HG03457 (cell line): ENCODE data around the gene INAFM2.

Source experiments
- ATAC-seq: cut with Tn5 transposase; IDR thresholded peaks from one replicate; pipeline ENCODE4 v1.9.1; 2021; ENCODE audit warnings: moderate number of reproducible peaks; ENCODE audit not compliant: unreplicated experiment

INAFM2 gene

DNA sequence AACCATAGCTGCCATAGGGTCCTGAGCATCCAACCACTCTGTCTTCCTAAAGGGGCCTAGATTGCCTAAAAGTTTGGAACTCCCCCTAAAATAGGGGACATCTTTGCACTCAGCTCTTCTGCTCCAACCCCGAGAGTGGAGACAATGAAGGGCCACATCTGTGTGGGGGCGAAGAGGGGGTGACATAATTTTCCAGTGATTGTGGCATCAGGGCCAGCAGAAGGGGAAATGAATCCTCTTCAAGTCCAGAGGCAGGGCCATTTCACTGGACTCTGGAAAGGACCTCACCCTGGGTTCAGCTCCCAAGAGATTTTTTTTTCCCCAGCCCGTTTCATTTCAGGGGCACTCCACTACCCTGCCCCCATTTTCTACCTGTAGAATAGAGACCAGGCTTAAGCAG lies 36.0 kb upstream of the INAFM2 start:
- no peak for ATAC-seq

DNA sequence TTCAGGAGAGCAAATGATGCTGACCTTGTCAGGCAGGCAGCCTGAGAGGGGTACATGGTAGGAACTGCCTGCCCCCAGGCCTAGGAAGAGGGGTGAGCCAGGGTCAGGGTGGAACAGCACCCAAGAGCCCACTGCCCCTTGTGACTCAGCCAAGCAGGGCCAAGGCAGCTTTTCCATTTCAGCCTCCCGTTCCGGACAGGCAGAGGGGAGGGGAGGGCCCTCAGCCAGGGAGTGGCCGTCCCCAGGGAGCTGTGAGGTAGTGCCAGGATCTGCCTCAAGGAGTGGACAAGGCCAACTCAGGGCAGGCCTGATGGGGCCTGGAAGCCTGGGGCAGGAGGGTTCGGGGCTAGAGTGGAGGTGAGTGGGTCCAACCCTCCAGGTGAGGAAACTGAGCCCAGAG lies 35.5 kb upstream of the INAFM2 start:
- ATAC-seq = no peak

DNA sequence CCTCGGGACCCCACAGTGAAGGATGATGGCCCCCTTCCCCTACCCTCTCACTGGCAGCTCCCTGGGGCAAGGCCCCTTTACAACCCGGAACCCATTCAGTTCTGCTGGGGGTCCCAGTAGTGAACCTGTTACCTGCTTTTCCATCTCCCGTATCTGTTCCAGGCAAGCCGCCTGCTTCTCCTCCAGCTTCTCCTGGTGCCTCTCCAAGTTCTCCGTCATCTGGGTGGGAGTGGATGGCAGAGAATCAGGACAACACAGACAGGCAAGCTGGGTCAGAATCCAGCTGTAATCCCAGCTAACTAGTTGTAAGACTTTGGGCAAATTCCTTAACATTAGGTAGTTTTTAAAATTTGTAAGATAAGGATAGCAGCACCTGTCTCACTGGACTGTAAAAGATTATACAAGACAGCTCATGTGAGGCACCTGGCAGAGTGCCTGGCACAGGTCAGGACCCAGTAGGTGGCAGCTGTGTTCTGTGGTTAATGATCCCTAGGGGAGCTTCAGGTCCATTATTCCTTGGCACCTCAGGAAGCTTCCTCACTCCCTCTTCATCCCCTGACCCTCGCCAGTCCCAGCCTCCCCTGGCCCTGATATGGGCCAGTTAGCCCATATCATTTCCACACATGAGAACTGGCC lies 34.2 kb upstream of the INAFM2 start:
- ATAC-seq = no peak

DNA sequence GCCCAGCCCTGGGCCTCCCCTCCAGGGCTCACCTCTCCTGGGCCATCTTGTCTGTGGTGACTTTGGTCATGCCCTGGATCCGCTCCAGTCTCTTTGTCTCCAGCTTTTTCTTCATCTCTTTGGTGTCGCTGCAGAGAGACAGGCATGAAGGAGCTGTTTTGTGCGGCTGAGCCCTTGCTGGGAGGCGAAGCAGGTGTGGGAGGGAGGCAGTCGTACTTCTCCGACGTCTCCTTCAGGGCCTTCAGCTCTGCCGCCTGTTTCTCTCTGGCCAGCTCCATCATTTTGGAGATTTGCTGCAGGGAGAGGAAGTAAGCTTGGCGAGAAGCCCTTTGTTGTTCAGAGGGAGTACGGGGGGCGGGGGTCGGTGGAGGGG lies 33.0 kb upstream of the INAFM2 start:
- no peak for ATAC-seq

DNA sequence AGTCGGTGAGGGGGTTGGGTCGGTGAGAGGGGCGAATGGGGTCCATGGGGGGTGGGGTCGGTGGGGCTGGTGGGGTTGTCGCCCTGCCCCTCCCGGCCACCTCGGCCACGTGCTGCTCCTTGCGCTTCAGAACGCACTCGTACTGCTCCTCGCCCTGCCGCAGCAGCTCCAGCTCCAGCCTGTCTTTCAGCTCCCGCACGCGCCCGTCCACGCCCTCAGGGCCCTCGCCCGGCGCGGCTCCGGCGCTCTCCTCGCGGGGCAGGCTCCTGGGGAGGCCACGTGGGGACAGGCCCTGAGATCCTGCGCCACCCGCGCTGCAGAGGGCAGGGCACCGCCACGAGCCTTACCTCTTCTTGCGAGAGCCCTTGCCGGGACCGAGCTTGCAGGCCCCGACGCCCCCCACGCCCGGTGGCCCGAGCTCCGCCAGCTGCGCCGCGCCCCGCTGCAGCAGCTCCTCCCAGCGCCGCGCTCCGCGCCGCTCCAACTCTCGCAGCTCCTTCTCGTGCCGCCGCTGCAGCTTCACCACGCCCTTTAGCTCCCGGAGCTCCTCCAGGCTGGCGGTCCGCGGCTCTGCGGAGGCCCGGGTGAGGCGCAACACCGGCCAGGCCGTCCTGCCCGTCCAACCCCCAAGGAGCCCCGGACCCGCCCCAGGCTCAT lies 32.4 kb upstream of the INAFM2 start:
- ATAC-seq = no peak

DNA sequence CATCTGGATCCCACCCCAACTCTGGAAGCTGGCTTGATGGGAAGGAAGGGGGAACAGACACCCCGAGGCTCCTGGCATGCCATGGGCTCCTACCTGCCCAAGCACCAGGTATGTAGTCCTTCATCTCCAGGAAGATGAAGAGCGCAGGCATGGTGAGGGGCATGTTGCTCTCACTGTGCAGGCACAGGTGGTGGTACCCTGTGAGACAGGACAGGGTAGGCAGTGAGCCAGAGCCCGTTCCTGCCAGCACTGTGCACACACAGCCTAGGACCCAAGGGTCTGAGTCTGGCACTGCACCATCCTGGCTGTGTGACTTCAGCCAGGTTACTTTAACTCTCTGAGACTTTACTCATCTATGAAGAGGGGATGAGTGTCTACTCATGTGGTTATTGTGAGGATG lies 31.2 kb upstream of the INAFM2 start:
- ATAC-seq = no peak

DNA sequence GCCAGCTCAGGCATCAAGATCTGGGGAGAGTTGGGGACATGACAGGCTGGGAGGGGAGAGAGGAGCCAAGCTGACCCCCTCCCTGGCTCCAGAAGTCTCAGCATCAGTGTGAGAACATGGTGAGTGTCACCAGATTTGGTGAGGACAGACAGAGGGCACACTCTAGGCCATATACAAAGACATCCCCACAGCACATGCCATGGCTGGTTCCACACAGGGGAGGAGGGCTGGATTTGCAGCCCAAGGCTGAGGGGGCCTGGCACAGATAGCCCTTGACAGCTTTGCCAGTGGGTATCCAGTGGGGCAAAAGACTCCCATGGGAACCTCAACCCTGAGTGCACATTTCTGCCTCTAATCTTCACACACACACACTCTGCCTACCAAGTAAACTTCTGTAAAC lies 30.5 kb upstream of the INAFM2 start:
- no peak for ATAC-seq

DNA sequence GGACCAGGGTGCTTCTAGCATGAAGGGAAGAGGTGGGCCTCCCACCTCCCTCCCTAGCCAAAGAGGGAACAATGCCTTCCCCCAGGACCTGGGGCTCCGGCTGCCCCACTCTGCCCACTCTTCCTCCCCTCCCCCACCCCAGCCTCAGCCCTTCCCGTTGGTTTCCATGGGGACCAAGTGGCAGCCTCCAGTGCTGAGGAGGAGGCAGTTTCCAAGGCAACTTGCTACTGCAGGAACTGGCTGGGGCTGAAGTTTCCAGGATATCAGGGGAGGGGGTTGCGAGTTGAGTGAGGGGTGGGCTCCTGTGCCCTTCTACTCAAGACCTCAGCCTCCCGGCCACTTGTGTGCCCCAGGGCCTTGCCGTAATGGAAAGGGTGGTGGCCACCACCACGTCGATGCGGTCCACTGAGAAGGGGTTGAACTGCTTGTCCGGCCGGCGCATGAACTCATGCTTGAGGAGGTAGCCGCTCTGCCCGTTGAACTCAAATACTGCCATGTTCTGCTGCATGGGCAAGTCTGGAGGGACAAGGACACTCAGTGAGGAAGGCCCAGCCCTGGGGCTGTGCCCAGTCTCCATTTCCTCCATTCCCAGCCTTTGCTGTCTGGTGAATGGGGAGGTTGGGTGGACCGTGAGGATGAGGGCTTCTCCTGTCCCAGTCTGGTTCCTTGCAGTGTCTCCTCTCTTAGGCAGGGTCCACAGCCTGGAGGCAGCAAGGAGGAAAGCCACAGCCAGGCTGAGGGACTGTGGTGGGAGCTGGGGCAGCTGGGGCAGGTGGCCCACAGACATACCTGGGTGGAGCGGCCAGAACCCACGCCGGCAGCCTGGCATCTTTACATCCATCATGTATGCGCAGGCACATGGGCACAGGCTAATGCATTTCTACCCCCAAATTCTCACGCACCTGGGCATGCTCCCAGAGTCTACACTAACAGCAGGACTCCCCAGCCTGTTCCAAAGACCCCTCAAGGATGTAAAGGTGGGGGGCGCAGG lies 29.3 kb upstream of the INAFM2 start:
- no peak for ATAC-seq

DNA sequence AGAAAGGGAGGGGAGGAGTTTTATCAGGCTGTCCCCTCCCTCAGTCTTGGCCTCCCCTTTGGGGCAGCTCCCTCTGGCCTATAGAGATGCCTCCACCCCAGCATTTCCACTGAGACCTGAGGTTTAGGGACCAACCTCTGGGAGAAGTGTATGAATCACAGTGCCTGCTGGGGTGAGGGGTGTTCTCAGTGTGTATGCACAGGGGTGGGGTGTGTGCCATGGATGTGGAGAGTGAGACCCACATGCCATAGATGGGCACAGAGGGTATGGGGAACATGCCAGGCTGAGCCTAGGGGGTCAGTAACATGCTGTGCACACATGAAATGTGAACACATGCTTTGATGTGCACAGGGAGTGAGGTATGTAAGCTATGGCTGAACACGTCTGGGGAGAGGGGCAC lies 28.2 kb upstream of the INAFM2 start:
- ATAC-seq = no peak

DNA sequence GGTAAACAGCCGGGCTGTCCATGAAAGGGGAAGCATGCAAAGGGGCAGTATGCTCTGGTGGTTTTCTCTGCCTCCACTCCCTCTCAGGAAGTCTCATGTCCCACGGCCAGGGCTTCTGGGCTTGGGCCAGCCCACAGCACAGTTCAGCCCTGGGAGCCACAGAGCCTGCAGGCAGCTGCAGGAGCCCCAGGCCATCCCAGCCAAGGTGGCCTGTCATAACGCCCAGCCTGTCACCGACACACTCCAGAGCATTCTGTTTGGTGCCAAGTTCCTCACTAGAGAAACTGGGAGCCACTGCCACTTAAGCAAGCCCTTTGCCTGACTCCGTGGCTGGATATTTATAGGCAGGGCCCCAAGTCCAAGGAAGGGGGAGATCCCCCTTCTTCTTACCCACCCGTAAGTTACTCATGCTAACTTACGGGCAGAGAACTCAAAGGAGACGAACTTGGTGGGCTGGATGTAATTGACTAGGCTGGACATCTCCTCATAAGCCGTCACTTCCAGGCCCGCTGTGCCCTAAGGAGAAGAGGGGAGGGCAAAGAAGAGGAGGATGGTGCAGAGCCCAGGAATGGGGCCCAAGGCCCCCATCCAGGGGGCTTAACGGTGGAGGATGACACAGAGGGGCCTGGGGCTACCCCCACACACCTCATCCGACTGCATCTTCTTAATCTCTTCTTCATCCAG lies 27.5 kb upstream of the INAFM2 start:
- ATAC-seq = no peak

DNA sequence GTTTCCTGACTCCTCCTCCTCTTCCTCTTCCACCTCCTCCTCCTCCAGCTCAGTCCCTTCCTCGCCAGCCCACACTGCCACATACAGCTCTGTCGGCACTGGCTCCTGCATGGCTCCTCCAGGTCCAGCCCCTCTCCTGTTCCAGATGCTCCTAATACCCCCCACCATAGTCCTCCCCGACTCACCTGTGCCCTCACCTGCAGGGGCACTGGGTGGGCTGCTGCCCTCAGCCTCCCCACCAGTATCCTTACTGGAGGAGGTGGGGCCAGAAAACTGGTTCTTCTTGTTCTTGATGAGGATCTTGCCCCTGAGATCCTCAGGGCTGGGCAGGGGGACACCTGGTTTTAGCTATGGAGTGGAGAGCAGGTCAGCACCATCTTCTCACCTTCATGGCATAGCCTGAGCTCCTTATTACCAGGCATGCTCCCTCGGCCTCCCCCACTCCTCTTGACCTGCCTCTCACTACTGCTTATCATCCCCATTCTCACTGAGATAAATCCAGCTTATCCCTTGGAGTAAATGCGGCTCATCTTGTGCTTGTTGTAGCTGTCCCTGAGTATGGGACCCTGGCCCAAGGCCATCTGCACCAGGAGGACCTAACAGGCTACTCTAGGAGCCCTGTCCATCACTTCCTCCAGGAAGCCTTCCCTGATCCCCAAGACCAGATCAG lies 26.8 kb upstream of the INAFM2 start:
- no peak for ATAC-seq

DNA sequence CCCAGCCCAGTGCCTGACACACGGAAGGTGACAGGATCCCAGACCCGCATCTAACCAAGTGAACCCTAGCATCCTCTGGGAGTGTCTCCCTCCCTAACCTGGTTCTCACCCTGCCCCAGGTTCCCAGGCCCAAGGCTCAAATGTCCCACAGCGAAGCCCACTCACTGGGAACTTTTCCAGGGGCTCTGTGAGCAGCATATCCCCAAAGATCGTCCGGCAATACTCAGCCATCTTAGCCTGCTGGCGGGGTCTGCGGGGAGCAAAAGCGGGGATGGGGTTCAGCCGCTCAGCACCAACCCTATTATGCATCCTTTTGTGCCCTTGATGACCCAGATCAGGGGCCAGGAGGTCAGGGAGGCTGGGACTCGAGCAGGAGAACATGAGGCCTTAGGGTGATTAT lies 26.1 kb upstream of the INAFM2 start:
- ATAC-seq = no peak

DNA sequence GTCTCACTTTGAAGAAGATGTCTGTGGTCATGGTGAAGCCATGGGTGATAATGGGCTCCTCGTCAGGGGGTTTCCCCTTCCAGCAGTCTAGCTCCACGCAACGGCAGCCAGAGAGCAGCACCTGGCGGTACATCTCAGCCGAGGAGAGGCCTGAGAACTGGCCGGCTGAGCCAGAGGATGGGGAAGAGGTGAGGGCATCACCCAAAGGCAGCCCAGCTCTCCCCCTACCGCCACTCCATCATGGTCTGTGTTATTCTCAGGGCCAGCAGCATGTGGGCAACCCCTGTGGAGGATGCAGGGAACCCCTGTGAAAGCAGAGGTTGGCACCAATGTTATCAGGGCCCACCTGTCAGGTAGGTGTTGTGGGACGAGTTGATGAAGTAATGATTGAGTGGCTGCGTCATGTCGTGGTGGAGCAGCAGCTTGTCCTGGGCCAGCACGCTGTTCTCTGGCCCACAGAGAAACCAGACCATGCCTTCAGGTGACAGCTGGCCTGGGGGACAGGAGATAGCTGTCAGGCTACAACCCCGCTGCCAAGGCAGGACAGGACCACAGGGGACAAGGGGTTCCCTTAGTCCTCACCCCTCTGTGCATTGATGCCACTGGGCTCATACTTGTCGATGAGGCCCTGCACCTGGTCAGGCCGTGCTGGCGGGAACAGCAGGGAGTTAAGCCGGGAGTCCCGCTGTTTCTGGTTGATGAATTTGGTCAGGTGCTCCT lies 25.1 kb upstream of the INAFM2 start:
- no peak for ATAC-seq

DNA sequence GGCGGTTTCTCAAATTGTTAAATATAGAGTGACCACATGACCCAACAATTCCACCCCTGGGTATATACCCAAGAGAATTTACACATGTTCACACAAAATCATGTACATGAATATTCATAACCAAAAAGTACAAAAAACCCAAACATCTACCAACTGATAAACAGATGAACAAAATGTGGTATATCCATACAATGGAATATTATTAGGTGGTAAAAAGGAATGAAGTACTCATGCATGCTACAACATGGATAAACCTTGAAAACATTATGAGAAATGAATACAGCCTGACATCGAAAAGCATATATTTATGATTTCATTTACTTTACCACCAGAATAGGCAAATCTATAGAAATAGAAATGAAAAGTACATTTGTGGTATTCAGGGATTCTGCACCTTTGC lies 23.1 kb upstream of the INAFM2 start:
- ATAC-seq = no peak

DNA sequence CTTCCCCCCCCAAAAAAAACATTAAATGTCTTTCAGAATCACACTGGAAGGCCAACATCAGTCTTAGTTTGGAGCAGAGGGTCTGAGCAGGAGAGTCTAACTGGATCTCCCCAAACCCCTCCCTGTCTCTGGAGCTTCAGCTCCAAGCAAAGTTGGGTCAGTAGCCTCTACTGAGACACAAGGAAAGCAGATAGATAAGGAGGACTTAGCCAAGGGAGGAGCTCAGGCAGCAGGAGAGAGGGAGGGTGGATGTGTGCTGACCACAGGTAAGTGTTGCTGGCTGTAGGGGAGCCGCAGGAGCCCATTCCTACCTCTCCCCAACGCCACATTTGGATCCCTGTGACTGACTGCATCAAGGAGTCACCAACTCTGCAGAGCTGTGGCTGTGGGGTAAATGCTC lies 22.7 kb upstream of the INAFM2 start:
- ATAC-seq = no peak

DNA sequence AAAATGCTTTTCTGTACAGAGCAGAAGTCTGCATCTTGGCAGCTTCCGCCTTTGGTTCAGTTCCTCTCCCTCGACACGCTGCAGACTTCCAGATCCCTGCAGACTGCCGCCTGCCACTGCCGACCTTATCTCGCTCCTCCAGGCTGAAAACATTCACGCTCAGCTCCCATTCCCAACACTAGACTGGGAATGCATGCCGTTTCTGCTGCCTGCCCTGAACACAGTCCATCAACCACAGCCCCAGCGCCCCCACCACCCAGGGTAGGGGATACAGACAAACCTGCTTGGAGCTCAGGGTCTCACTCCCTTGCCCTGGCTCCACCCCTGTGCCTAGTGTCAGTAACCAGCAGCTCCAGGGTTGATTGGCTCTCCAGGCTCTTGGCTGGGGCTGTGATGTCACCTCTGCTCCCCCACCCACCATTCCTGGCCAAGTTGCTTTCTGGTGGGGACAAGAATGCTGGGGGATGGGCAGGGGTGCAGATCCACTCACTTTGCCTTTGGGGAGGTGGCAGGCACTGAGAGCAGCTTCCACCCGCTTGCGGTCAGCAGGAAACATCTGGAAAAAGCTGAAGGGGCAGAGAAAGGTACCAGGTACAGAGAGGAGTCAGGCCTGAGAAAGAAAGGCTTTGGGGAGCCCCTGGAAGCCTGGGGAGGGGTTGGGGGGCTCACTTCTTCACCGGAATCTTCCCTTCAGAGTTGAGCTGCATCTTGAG lies 21.9 kb upstream of the INAFM2 start:
- no peak for ATAC-seq

DNA sequence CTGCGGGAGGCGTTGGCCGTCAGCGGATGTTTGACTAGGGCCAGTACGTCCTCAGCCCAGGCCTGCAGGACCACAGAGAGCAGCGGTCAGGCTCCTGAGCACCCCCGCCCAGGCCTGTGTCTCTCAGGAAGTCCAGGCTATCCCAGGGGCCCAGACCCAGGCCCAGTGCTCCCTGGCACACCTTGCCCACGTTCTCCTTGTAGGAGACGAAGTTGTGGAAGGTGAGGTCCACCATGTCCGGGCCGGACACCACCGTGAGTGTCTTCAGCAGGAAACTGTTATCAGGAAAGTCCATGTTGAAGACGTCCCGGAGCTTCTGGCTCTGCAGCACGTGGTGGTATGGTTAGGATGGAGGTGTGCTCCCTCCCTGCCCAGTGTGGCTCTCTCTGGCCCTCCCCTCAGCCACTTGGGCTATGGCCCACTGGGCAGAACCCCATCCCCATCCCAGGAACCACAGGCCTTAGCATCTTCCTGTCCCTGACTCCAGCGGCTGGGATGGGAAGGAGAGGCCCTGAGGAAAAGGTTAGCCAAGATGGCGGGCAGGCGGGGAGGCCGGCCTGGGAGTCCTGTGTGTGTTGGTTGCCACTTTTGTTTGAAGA lies 21.1 kb upstream of the INAFM2 start:
- ATAC-seq = no peak

DNA sequence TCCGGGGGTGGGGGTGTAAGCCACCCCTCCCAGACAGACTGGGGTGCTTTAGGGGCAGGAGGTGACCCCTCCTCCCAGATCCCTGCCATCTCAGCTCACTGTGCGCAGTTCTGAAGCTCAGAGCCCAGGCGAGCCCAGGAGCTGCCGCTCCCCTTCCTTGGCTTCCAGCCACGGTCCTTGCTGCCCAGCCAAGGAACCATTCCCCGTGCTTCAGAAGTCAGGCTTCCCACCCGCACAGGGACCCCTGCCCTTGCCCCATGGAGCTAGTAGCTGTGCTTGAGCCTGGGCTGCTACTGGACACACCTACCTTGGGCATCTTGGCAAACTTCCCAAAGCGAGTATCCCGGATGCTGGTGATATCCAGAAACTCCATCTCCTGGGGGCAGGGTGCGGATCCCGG lies 20.5 kb upstream of the INAFM2 start:
- no peak for ATAC-seq

DNA sequence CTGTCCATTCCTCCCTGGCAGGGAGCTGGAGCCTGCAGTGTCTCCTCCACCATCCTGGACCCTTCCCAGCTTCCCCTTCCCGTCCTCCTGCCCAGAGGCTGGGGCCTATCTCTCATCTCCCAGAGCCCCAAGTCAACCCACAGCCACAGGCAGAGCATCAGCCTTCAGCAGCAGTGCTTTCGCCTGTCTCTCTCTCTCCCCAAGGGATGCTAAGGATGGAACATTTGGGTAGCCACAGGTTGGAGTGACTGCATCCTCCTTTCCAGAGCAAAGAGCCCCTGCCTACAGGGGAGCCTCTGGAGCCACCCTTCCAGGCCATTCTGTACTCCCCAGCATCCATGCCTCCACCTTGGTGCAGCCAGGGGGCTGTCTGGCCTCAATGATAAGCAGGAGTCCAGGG lies 19.9 kb upstream of the INAFM2 start:
- ATAC-seq = no peak
